LNCaP clone FGC (cell line): Measurements from ENCODE around the gene TXNDC8.
"Not testable (repeated sequence)": the region's sequence is repeated elsewhere in the genome, so short reads cannot be mapped to it uniquely, and the experiment has no call there.

Experiments used
- DNase-seq: peaks from one replicate; pipeline ENCODE4 v3.0.0-alpha.2; 2011; ENCODE audit warnings: low read depth
- H3K4me3 ChIP-seq: 2 replicates; pipeline ENCODE4 v1.5.1; 2011; ENCODE audit warnings: mild to moderate bottlenecking, low read depth, low read length, control low read depth
- TF ChIP-seq, protein P1 (sequence below): IDR thresholded peaks from 2 replicates; pipeline ENCODE4 v1.5.1; 2012; ENCODE audit warnings: mild to moderate bottlenecking; ENCODE audit not compliant: control insufficient read depth, insufficient read depth; ENCODE audit errors: extremely low read depth

The TXNDC8 gene

DNA sequence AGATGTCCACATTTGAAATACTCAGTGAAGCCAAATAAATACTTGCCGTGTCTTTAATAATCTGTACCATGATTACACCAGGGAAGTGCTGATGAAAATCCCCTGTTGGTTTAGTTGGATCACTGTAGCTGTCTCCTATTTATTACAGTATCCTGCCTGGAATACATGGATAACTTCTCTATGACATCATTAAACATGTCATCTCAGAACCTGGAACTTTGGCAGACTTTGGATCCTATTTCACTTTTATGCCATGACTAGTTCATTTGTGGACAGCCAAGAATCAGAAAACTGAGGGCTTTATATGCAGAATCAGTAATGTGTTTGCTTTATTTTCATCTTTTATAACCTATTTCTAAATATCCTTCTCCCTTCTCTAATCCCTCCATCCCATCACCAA is at the start of gene TXNDC8:
TSS of gene TXNDC8 (minus strand) at position 137 of the 400 bp plus-strand sequence.
- DNase-seq: no peak
- TF ChIP-seq, protein P1, sequence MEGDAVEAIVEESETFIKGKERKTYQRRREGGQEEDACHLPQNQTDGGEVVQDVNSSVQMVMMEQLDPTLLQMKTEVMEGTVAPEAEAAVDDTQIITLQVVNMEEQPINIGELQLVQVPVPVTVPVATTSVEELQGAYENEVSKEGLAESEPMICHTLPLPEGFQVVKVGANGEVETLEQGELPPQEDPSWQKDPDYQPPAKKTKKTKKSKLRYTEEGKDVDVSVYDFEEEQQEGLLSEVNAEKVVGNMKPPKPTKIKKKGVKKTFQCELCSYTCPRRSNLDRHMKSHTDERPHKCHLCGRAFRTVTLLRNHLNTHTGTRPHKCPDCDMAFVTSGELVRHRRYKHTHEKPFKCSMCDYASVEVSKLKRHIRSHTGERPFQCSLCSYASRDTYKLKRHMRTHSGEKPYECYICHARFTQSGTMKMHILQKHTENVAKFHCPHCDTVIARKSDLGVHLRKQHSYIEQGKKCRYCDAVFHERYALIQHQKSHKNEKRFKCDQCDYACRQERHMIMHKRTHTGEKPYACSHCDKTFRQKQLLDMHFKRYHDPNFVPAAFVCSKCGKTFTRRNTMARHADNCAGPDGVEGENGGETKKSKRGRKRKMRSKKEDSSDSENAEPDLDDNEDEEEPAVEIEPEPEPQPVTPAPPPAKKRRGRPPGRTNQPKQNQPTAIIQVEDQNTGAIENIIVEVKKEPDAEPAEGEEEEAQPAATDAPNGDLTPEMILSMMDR: no peak
- no peak within 1 kb of the TSS for H3K4me3 ChIP-seq

DNA sequence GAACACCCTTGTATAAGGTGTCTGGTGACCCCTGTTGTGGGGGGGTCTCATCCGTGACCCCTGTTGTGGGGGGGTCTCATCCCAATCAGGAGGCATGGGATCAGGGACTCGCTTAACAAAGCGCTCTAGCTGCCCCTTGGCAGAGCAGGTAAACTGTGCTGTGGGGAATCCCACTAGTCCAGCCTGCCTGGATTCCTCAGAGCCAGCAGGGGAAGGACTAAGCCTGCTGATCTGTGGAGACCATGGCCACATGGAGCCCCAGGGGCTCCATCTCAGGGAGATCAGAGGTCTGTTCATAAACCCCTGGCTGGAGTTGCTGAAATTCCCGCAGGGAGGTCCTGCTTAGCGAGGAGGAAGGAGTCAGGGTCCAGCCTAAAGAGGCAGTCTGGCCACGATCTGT is 45.8 kb upstream of the TXNDC8 start:
- TF ChIP-seq, protein P1: no peak
- DNase-seq: no peak
- H3K4me3 ChIP-seq: no peak overlapping the region

DNA sequence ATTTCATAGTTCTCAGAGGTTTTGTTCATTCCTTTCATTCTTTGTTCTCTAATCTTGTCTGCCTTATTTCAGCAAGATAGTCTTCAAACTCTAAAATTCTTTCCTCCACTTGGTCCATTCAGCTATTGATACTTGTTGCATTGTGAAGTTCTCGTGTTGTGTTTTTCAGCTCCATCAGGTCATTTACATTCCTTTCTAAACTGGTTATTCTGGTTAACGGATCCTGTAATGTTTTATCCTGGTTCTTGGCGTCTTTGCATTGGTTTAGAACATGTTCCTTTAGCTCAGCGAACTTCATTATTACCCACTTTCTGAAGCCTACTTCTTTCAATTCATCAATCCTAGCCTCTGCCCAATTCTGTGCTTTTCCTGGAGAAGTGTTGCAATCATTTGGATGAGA is 45.1 kb upstream of the TXNDC8 start:
- no peak overlapping the region for H3K4me3 ChIP-seq

DNA sequence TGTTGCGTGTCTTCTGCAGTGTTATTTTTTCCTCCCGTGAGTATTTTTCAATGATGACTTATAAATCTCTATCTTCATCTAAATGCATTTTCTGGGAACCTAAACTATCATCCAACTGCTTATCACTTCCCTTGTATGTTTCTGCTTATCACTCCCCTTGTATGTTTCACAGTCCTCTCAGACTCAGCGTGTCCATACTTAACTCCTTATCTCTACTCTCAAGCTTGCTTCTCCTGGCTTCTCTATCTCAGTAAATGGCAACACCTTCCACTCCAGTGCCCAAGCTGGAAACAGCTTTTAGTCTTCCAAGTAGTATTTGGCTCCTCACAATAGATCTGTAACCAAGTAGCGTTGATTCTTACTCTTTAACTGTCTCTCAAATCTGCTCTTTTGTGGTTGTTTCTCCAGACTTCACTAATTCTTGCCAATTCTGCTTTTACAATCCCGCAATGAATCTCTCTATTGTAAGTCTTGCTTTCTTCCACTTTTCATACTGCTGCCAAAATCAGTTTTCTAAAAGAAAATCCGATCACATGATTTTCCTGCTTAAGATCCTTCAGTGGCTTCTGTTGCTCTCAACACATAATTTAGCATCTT is 33.8 kb upstream of the TXNDC8 start:
- DNase-seq: no peak
- TF ChIP-seq, protein P1: no peak
- H3K4me3 ChIP-seq: no peak overlapping the region

More for the DNA sequence above, 45.1 kb upstream of the TXNDC8 start:
- TF ChIP-seq, protein P1: no peak
- no peak for DNase-seq

DNA sequence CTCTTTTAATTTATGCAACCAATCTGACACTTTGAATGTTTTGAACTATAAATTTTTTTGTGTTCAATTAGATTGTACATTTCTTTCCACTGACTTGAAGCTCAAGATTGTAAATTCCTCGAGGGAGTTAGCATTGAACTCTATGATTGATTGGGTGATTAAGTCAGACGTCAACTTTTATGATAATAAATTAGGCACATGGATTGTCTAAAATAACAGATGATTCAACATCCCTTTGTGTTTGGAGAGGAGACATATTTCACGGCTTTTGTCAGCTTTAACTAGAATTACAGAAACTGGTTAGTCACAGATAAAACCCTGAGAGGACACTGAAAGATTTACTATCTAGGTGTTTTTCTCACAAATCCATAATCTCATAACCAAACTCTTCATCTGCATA is 32.7 kb upstream of the TXNDC8 start:
- H3K4me3 ChIP-seq: no peak overlapping the region
- no peak for DNase-seq
- TF ChIP-seq, protein P1: no peak

DNA sequence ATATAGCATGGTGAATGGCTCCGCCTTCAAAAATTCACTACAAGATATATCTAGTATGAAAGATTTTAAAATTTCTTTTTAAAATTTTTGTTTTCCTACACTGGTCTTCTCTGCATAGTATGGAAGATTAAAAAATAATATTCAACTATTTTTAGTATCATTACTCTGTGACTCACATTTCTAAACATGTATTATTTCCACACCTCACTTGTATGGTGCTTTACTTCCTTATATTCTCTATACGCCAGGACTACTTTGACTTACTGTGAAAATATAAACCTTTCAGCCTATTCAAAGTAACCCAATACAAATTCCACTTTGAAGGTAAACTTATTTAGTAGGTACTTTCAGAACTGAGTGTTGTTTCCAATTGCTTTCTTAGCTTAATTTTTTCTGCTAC is 26.8 kb upstream of the TXNDC8 start:
- no peak overlapping the region for H3K4me3 ChIP-seq
- TF ChIP-seq, protein P1: no peak
- DNase-seq: no peak

DNA sequence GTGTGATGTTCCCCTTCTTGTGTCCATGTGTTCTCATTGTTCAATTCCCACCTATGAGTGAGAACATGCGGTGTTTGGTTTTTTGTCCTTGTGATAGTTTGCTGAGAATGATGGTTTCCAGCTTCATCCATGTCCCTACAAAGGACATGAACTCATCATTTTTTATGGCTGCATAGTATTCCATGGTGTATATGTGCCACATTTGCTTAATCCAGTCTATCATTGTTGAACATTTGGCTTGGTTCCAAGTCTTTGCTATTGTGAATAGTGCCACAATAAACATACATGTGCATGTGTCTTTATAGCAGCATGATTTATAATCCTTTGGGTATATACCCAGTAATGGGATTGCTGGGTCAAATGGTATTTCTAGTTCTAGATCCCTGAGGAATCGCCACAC is 21.3 kb upstream of the TXNDC8 start:
- DNase-seq, H3K4me3 ChIP-seq: not testable (repeated sequence)
